ENCODE measurements around the gene WWP2.

WWP2 gene

GRCh38 chr16:69827524-69827923 lies 65.4 kb downstream of the WWP2 start:
- H4K20me1 ChIP-seq, result peaks cover 0 to 28% (median 0%) of the 10 kb centered on the region in 11 experiments; a peak in 6 of 22 replicates
- H3K4me2 ChIP-seq, result no peak overlapping the region
- no peaks in the 10 kb centered on the region for H3K9me3 ChIP-seq (replicated peaks in 1 of 11)
- H3K4me3 ChIP-seq, result no peak overlapping the region
- no peak for TF ChIP-seq Cebpa-rat (IDR thresholded peaks at IDR 0.05)
- peaks cover 17 to 36% (median 23%) of the 10 kb centered on the region in 10 experiments for H3K4me1 ChIP-seq
- H3K36me3 ChIP-seq, result peaks cover 1 to 71% (median 23%) of the 10 kb centered on the region in 11 experiments; a peak in 18 of 22 replicates
- no peak overlapping the region for H3K27ac ChIP-seq
- no peak overlapping the region for H3K9ac ChIP-seq
- no peaks in the 10 kb centered on the region for H3K27me3 ChIP-seq

- H3K27me3 ChIP-seq, result no peaks in the 10 kb centered on the region
- H3K36me3 ChIP-seq, result peaks cover 0 to 79% (median 23%) of the 10 kb centered on the region in 11 experiments; a peak in 18 of 22 replicates
- TF ChIP-seq Cebpa-rat (IDR thresholded peaks at IDR 0.05), result no peak
- peaks cover 0 to 24% (median 6%) of the 10 kb centered on the region in 10 experiments; a peak in 11 of 20 replicates for H3K4me1 ChIP-seq
- no peak overlapping the region for H3K4me2 ChIP-seq
- peaks cover 0 to 43% (median 0%) of the 10 kb centered on the region in 11 experiments; a peak in 6 of 22 replicates for H4K20me1 ChIP-seq
- no peak overlapping the region for H3K9ac ChIP-seq
- H3K9me3 ChIP-seq (replicated peaks in 1 of 11), result no peaks in the 10 kb centered on the region
- H3K27ac ChIP-seq, result no peak overlapping the region
- H3K4me3 ChIP-seq, result no peak overlapping the region
These were observed 67.2 kb downstream of the WWP2 start for GRCh38 chr16:69829338-69829737.

GRCh38 chr16:69830146-69830533 lies 68.0 kb downstream of the WWP2 start:
- Histone ChIP-seq H3K4me2 (no peak overlapping the region), H3K4me1 (peaks cover 0 to 21% (median 5%) of the 10 kb centered on the region in 10 experiments; a peak in 9 of 20 replicates), H3K9me3 (replicated peaks in 1 of 11) (no peaks in the 10 kb centered on the region), H3K36me3 (peaks cover 0 to 87% (median 27%) of the 10 kb centered on the region in 11 experiments; a peak in 18 of 22 replicates), H3K4me3 (no peak overlapping the region), H3K27ac (no peak overlapping the region), H3K9ac (no peak overlapping the region), H3K27me3 (no peaks in the 10 kb centered on the region), H4K20me1 (peaks cover 0 to 46% (median 0%) of the 10 kb centered on the region in 11 experiments; a peak in 6 of 22 replicates)
- TF ChIP-seq Cebpa-rat (IDR thresholded peaks at IDR 0.05), result no peak

GRCh38 chr16:69830534-69831211 lies 68.5 kb downstream of the WWP2 start:
- H3K4me3 ChIP-seq, result no peak overlapping the region
- TF ChIP-seq Cebpa-rat (IDR thresholded peaks at IDR 0.05), result no peak
- H3K4me1 ChIP-seq, result peaks cover 0 to 20% (median 5%) of the 10 kb centered on the region in 10 experiments; a peak in 9 of 20 replicates
- peaks cover 0 to 92% (median 29%) of the 10 kb centered on the region in 11 experiments; a peak in 18 of 22 replicates for H3K36me3 ChIP-seq
- no peak overlapping the region for H3K4me2 ChIP-seq
- no peak overlapping the region for H3K27ac ChIP-seq
- peaks cover 0 to 51% (median 0%) of the 10 kb centered on the region in 11 experiments; a peak in 6 of 22 replicates for H4K20me1 ChIP-seq
- H3K9ac ChIP-seq, result no peak overlapping the region
- no peaks in the 10 kb centered on the region for H3K27me3 ChIP-seq
- H3K9me3 ChIP-seq (replicated peaks in 1 of 11), result no peaks in the 10 kb centered on the region

- no peak overlapping the region for H3K4me3 ChIP-seq
- H3K27ac ChIP-seq, result no peak overlapping the region
- peaks cover 0 to 13% (median 5%) of the 10 kb centered on the region in 10 experiments; a peak in 9 of 20 replicates for H3K4me1 ChIP-seq
- peaks cover 0 to 52% (median 0%) of the 10 kb centered on the region in 11 experiments; a peak in 6 of 22 replicates for H4K20me1 ChIP-seq
- TF ChIP-seq Cebpa-rat (IDR thresholded peaks at IDR 0.05), result no peak
- H3K9ac ChIP-seq, result no peak overlapping the region
- H3K4me2 ChIP-seq, result no peak overlapping the region
- no peaks in the 10 kb centered on the region for H3K9me3 ChIP-seq (replicated peaks in 1 of 11)
- no peaks in the 10 kb centered on the region for H3K27me3 ChIP-seq
- peaks cover 0 to 93% (median 32%) of the 10 kb centered on the region in 11 experiments; a peak in 18 of 22 replicates for H3K36me3 ChIP-seq
These were observed 69.3 kb downstream of the WWP2 start for GRCh38 chr16:69831212-69832123.

- H3K27ac ChIP-seq, result no peak overlapping the region
- peaks cover 5 to 96% (median 26%) of the 10 kb centered on the region in 11 experiments; a peak in 18 of 22 replicates for H3K36me3 ChIP-seq
- peaks cover 0 to 42% (median 0%) of the 10 kb centered on the region in 11 experiments; a peak in 6 of 22 replicates for H4K20me1 ChIP-seq
- TF ChIP-seq Cebpa-rat (IDR thresholded peaks at IDR 0.05), result no peak
- 0 out of 22 replicates have a peak overlapping the region, but pooled peaks of 2 of the 11 experiments have one; percentile 9 to 10 for H3K4me2 ChIP-seq
- H3K4me3 ChIP-seq, result no peak overlapping the region
- peaks cover 0 to 13% (median 5%) of the 10 kb centered on the region in 10 experiments; a peak in 9 of 20 replicates for H3K4me1 ChIP-seq
- H3K27me3 ChIP-seq, result no peaks in the 10 kb centered on the region
- no peaks in the 10 kb centered on the region for H3K9me3 ChIP-seq (replicated peaks in 1 of 11)
- H3K9ac ChIP-seq, result no peak overlapping the region
These were observed 71.5 kb downstream of the WWP2 start for GRCh38 chr16:69833357-69834282.

GRCh38 chr16:69834807-69835466 lies 72.8 kb downstream of the WWP2 start:
- H3K4me3 ChIP-seq, result no peak overlapping the region
- H3K4me1 ChIP-seq, result peaks cover 0 to 13% (median 5%) of the 10 kb centered on the region in 10 experiments; a peak in 9 of 20 replicates
- no peaks in the 10 kb centered on the region for H3K9me3 ChIP-seq (replicated peaks in 1 of 11)
- H3K4me2 ChIP-seq, result peak overlapping the region in 2 of 11 experiments; percentile 1 to 24; a peak in 1 of 22 replicates
- no peak for TF ChIP-seq Cebpa-rat (IDR thresholded peaks at IDR 0.05)
- no peak overlapping the region for H3K9ac ChIP-seq
- H3K36me3 ChIP-seq, result peaks cover 7 to 92% (median 27%) of the 10 kb centered on the region in 11 experiments; a peak in 18 of 22 replicates
- peaks cover 0 to 46% (median 0%) of the 10 kb centered on the region in 11 experiments; a peak in 6 of 22 replicates for H4K20me1 ChIP-seq
- no peaks in the 10 kb centered on the region for H3K27me3 ChIP-seq
- H3K27ac ChIP-seq, result no peak overlapping the region

Measured in BLaER1 treated with 17β-estradiol and CSF1 and Interleukin-3, amounts not matched to agents 10 nM and 100 nM (cell line).